Adrenal gland (tissue), 5 donors: Measurements from ENCODE around the gene TMEM134.

Experiments
- CTCF ChIP-seq, 6 experiments: fragments of 450-650 bp in 4 of 6; fragments of 200-600 bp in 2 of 6; sonication (generic) in 1 of 6; IDR thresholded peaks; 1 replicate in 5 of 6; 2 replicates in 1 of 6; pipeline versions ENCODE4 v1.5.1 to v1.8.0; 2016 to 2021; ENCODE audit warnings: antibody characterized with exemption in 6 of 6, mild to moderate bottlenecking in 2 of 6, moderate library complexity in 1 of 6
- POLR2A ChIP-seq, 2 donors: fragments of 450-650 bp; IDR thresholded peaks; one replicate each; pipeline ENCODE4 v1.6.1; 2017; ENCODE audit warnings: antibody characterized with exemption in 2 of 2, mild to moderate bottlenecking in 2 of 2, moderate library complexity in 1 of 2
- donor health status: DM: no; HTN: no; CAD: no.

- TF ChIP-seq POLR2A (IDR thresholded peaks at IDR 0.05): no peak
- TF ChIP-seq CTCF (IDR thresholded peaks at IDR 0.05): no peak
Observed at GRCh38 chr11:67466367-67466766, 2.7 kb downstream of the TMEM134 start.
